HEK293 (cell line): ENCODE data around the gene CRB2.

Experiments used
- CTCF ChIA-PET: fragments of 350-600 bp; formaldehyde crosslinking; extraction: SDS; loops from one replicate; lab custom pipeline; 2021; ENCODE audit warnings: antibody characterized with exemption; lab: Yijun Ruan, JAX
- POLR2A ChIA-PET: fragments of 300-600 bp; formaldehyde crosslinking; extraction: SDS; loops from one replicate; lab custom pipeline; 2020; ENCODE audit warnings: antibody characterized with exemption, inconsistent platforms; lab: Yijun Ruan, JAX
- H3K27ac ChIP-seq: fragments of 200-500 bp; sonication (Bioruptor generic); 2 replicates; pipeline ENCODE4 v1.5.1; 2014; ENCODE audit warnings: low read depth, low read length, control low read depth, inconsistent platforms; ENCODE audit errors: extremely low read depth
- H3K36me3 ChIP-seq, 2 experiments: fragments of 200-500 bp in 1 of 2; sonication (Bioruptor generic) in 1 of 2; 1 replicate in 1 of 2; 2 replicates in 1 of 2; pipeline ENCODE4 v1.5.1; 2014 to 2017; ENCODE audit warnings: inconsistent platforms in 2 of 2, low read length in 2 of 2; ENCODE audit not compliant: control insufficient read depth in 2 of 2, insufficient read depth in 1 of 2
- H3K4me1 ChIP-seq: fragments of 200-500 bp; sonication (Bioruptor generic); 2 replicates; pipeline ENCODE4 v1.5.1; 2014; ENCODE audit warnings: mild to moderate bottlenecking, low read length, inconsistent platforms; ENCODE audit not compliant: control insufficient read depth, insufficient read depth
- H3K4me3 ChIP-seq: 2 replicates; pipeline ENCODE4 v1.5.1; 2011; ENCODE audit warnings: low read depth, mild to moderate bottlenecking, control low read depth, low read length, moderate library complexity
- H3K9me3 ChIP-seq: fragments of 200-500 bp; sonication (Bioruptor generic); 2 replicates; pipeline ENCODE4 v1.5.1; 2014; ENCODE audit warnings: low read depth, low read length, inconsistent platforms; ENCODE audit not compliant: control insufficient read depth, insufficient read depth
- GLI2 ChIP-seq: fragments of 450-650 bp; formaldehyde crosslinking; IDR thresholded peaks from 2 replicates; pipeline ENCODE4; 2017; ENCODE audit warnings: missing biosample characterization, missing genetic modification characterization, low read depth, borderline replicate concordance
- IKZF3 ChIP-seq: fragments of 450-650 bp; IDR thresholded peaks from 2 replicates; pipeline ENCODE4 v1.5.0; 2018; ENCODE audit warnings: missing biosample characterization, mild to moderate bottlenecking, missing genetic modification characterization, moderate library complexity
- MZF1 ChIP-seq: fragments of 450-650 bp; formaldehyde crosslinking; IDR thresholded peaks from 2 replicates; pipeline ENCODE4 v1.5.1; 2017; ENCODE audit warnings: missing biosample characterization, missing genetic modification characterization, borderline replicate concordance
- PRDM2 ChIP-seq: fragments of 450-650 bp; formaldehyde crosslinking; IDR thresholded peaks from 2 replicates; pipeline ENCODE4 v1.5.1; 2016; ENCODE audit warnings: missing biosample characterization, missing genetic modification characterization, borderline replicate concordance
- PRDM4 ChIP-seq: fragments of 450-650 bp; formaldehyde crosslinking; IDR thresholded peaks from 2 replicates; pipeline ENCODE4 v1.5.1; 2017; ENCODE audit warnings: missing biosample characterization, missing genetic modification characterization
- SCRT2 ChIP-seq: fragments of 450-650 bp; formaldehyde crosslinking; IDR thresholded peaks from 2 replicates; pipeline ENCODE4 v1.5.1; 2016; ENCODE audit warnings: missing biosample characterization, missing genetic modification characterization
- ZBTB10 ChIP-seq: fragments of 450-650 bp; formaldehyde crosslinking; IDR thresholded peaks from 2 replicates; pipeline ENCODE4 v1.5.1; 2016; ENCODE audit warnings: missing biosample characterization, missing genetic modification characterization
- ZBTB44 ChIP-seq: fragments of 450-650 bp; IDR thresholded peaks from 2 replicates; pipeline ENCODE4 v1.5.1; 2018; ENCODE audit warnings: missing biosample characterization, mild to moderate bottlenecking, missing genetic modification characterization
- ZFP3 ChIP-seq: fragments of 450-650 bp; formaldehyde crosslinking; IDR thresholded peaks from 2 replicates; pipeline ENCODE4 v1.5.1; 2016; ENCODE audit warnings: low read depth, missing biosample characterization, missing genetic modification characterization
- ZNF311 ChIP-seq: fragments of 450-650 bp; formaldehyde crosslinking; IDR thresholded peaks from 2 replicates; pipeline ENCODE4 v1.5.1; 2017; ENCODE audit warnings: missing biosample characterization, missing genetic modification characterization, borderline replicate concordance
- ZNF488 ChIP-seq: fragments of 450-650 bp; formaldehyde crosslinking; IDR thresholded peaks from 2 replicates; pipeline ENCODE4 v1.5.1; 2016; ENCODE audit warnings: missing biosample characterization, missing genetic modification characterization

CRB2 gene

GRCh38 chr9:123368536-123369153 lies 12.6 kb downstream of the CRB2 start (continued):
- no peak for TF ChIP-seq PRDM2 (tag by site-specific recombination)
- no peak for TF ChIP-seq GLI2 (tag by site-specific recombination)
- TF ChIP-seq SCRT2 (tag by site-specific recombination): peak; percentile 74
- no peak for TF ChIP-seq IKZF3 (tag by site-specific recombination)
- TF ChIP-seq ZNF488 (tag by site-specific recombination): no peak
- TF ChIP-seq ZBTB10 (tag by site-specific recombination): no peak
- TF ChIP-seq MZF1: no peak
- TF ChIP-seq PRDM4: no peak

- POLR2A ChIA-PET: no interaction called here
- H3K4me1 ChIP-seq: no peaks in the 10 kb centered on the region
- H3K27ac ChIP-seq: no peak overlapping the region
- CTCF ChIA-PET: interaction anchor here (2.1 kb wide), 1 partner anchor 14 kb away, joined by 11 read pairs; the partner anchor contains the start of gene CRB2
- TF ChIP-seq ZBTB44 (no peak), ZFP3 (tag by site-specific recombination) (peak; percentile 97), ZNF311 (tag by site-specific recombination) (no peak)
- no peaks in the 10 kb centered on the region for H3K36me3 ChIP-seq
- H3K9me3 ChIP-seq: no peaks in the 10 kb centered on the region
- H3K4me3 ChIP-seq: no peak overlapping the region
These were observed 13.3 kb downstream of the CRB2 start for GRCh38 chr9:123369296-123369695.
